PC-9 (cell line): ENCODE data around the gene TSPEAR. TPM values are rescaled to one million over a fixed set of nuclear protein-coding genes. Genes with fewer than 3 reads are reported as not detected.

ENCODE experiments used
- BruUV-seq: library from RNA; stranded (reverse); fragments of 400-500 nt; replicated peaks from 2 replicates; lab custom pipeline; 2021; lab: Mats Ljungman, UMichigan
- CTCF ChIA-PET: fragments of 300-600 bp; sonication (Branson Sonifier 250); formaldehyde crosslinking; loops from one replicate; lab custom pipeline; 2022; ENCODE audit warnings: antibody characterized with exemption; lab: Charles Lee
- POLR2A ChIA-PET: fragments of 300-600 bp; sonication (Branson Sonifier 250); formaldehyde crosslinking; loops from one replicate; lab custom pipeline; 2022; ENCODE audit warnings: antibody characterized with exemption; ENCODE audit not compliant: unreplicated experiment; lab: Charles Lee
- DNase-seq, 2 experiments: peaks; one replicate each; pipeline versions ENCODE4 v3.0.0 to v3.0.0-alpha.2; 2015 to 2022; ENCODE audit warnings: mixed read lengths in 1 of 2
- H2AFZ ChIP-seq: fragments of 200-600 bp; sonication (generic); 2 replicates; pipeline ENCODE4 v1.8.1; 2017; ENCODE audit warnings: antibody characterized with exemption
- H3F3A ChIP-seq: fragments of 200-600 bp; sonication (generic); 2 replicates; pipeline ENCODE4 v1.8.1; 2017; ENCODE audit warnings: antibody characterized with exemption, mild to moderate bottlenecking, low read depth; ENCODE audit not compliant: insufficient read depth
- H3K27ac ChIP-seq: fragments of 200-600 bp; sonication (generic); 2 replicates; pipeline ENCODE4 v1.6.1; 2016; ENCODE audit warnings: mixed run types
- H3K27me3 ChIP-seq: fragments of 200-600 bp; sonication (generic); 2 replicates; pipeline ENCODE4 v1.6.1; 2016; ENCODE audit warnings: low read depth, mixed run types; ENCODE audit not compliant: insufficient read depth
- H3K36me3 ChIP-seq: fragments of 200-600 bp; sonication (generic); 2 replicates; pipeline ENCODE4 v1.6.1; 2016; ENCODE audit warnings: low read depth, mixed run types
- H3K4me1 ChIP-seq: fragments of 200-600 bp; sonication (generic); replicated peaks from 2 replicates; pipeline ENCODE4 v1.6.1; 2016; ENCODE audit warnings: mixed run types; ENCODE audit not compliant: insufficient read depth
- H3K4me2 ChIP-seq: fragments of 200-600 bp; sonication (generic); 2 replicates; pipeline ENCODE4 v1.6.1; 2017; ENCODE audit warnings: mixed run types
- H3K4me3 ChIP-seq: fragments of 200-600 bp; sonication (generic); 2 replicates; pipeline ENCODE4 v1.6.1; 2016; ENCODE audit warnings: mixed run types
- H3K79me2 ChIP-seq: fragments of 200-600 bp; sonication (generic); 2 replicates; pipeline ENCODE4 v1.6.1; 2017; ENCODE audit warnings: low read depth, mixed run types
- H3K9me2 ChIP-seq: fragments of 200-600 bp; sonication (generic); 2 replicates; pipeline ENCODE4 v1.8.1; 2017; ENCODE audit warnings: mild to moderate bottlenecking; ENCODE audit not compliant: insufficient read depth
- H3K9me3 ChIP-seq: fragments of 200-600 bp; sonication (generic); 2 replicates; pipeline ENCODE4 v1.8.1; 2016; ENCODE audit warnings: low read depth; ENCODE audit not compliant: insufficient read depth
- H4K20me1 ChIP-seq: fragments of 200-600 bp; sonication (generic); 2 replicates; pipeline ENCODE4 v1.8.1; 2017; ENCODE audit not compliant: insufficient read depth
- CTCF ChIP-seq: fragments of 200-600 bp; sonication (generic); conservative IDR thresholded peaks from 2 replicates; pipeline ENCODE4 v1.6.1; 2017; ENCODE audit warnings: mixed run types, antibody characterized with exemption, mild to moderate bottlenecking, moderate library complexity
- EZH2 ChIP-seq: fragments of 200-600 bp; sonication (generic); IDR thresholded peaks from 2 replicates; pipeline ENCODE4 v1.8.0; 2017; ENCODE audit warnings: antibody characterized with exemption, low read depth
- intact Hi-C: fragments of 100-400 bp; cut with micrococcal nuclease; formaldehyde crosslinking; loops from one replicate; pipeline ENCODE4 v1.10.0; 2022; ENCODE audit not compliant: unreplicated experiment
- total RNA-seq: library from RNA; stranded (reverse); gene quantifications from 2 replicates; pipeline ENCODE4 v1.2.3, GENCODE V29; 2021

TSPEAR gene
- total RNA-seq, 1 experiment from 2014 or later, result not detected

GRCh38 chr21:44534688-44535087 lies 176.7 kb downstream of the TSPEAR start:
- H3K4me3 ChIP-seq, result no peak overlapping the region
- no peaks in the 10 kb centered on the region for H3K36me3 ChIP-seq
- no TSS peak for BruUV-seq
- DNase-seq, result no peak
- H3K27me3 ChIP-seq, result peaks cover 36% of the 10 kb centered on the region
- no peaks in the 10 kb centered on the region for H3F3A ChIP-seq
- H2AFZ ChIP-seq, result no peak overlapping the region
- no peaks in the 10 kb centered on the region for H3K79me2 ChIP-seq
- H3K9me3 ChIP-seq, result no peaks in the 10 kb centered on the region
- POLR2A ChIA-PET, result no interaction called here
- H3K9me2 ChIP-seq, result no peaks in the 10 kb centered on the region
- TF ChIP-seq EZH2 (no peak), CTCF (no peak)
- intact Hi-C loops, result no loop called here
- CTCF ChIA-PET, result no interaction called here
- no peaks in the 10 kb centered on the region for H3K4me1 ChIP-seq
- no peak overlapping the region for H3K27ac ChIP-seq
- no peaks in the 10 kb centered on the region for H4K20me1 ChIP-seq
- H3K4me2 ChIP-seq, result no peak overlapping the region

GRCh38 chr21:44533891-44534627 lies 177.3 kb downstream of the TSPEAR start:
- Histone ChIP-seq H3K4me2 (no peak overlapping the region), H3K4me1 (no peaks in the 10 kb centered on the region), H3K9me2 (no peaks in the 10 kb centered on the region), H3K27me3 (peaks cover 40% of the 10 kb centered on the region), H3K4me3 (no peak overlapping the region), H3K36me3 (no peaks in the 10 kb centered on the region), H2AFZ (no peak overlapping the region), H3K27ac (no peak overlapping the region), H3F3A (no peaks in the 10 kb centered on the region), H3K9me3 (no peaks in the 10 kb centered on the region), H3K79me2 (no peaks in the 10 kb centered on the region), H4K20me1 (no peaks in the 10 kb centered on the region)
- CTCF ChIA-PET, result no interaction called here
- TF ChIP-seq EZH2 (no peak), CTCF (no peak)
- intact Hi-C loops, result no loop called here
- POLR2A ChIA-PET, result no interaction called here
- DNase-seq, result no peak
- no TSS peak for BruUV-seq

- DNase-seq, result no peak
- TF ChIP-seq EZH2, result no peak
- TF ChIP-seq CTCF, result no peak
- Histone ChIP-seq H2AFZ (no peak overlapping the region), H3K36me3 (no peaks in the 10 kb centered on the region), H3K4me2 (no peak overlapping the region), H3K27ac (no peak overlapping the region), H3K9me3 (no peaks in the 10 kb centered on the region), H4K20me1 (no peaks in the 10 kb centered on the region), H3F3A (no peaks in the 10 kb centered on the region), H3K9me2 (no peaks in the 10 kb centered on the region), H3K4me3 (no peak overlapping the region), H3K4me1 (no peaks in the 10 kb centered on the region), H3K79me2 (no peaks in the 10 kb centered on the region), H3K27me3 (peaks cover 48% of the 10 kb centered on the region)
- CTCF ChIA-PET, result no interaction called here
- intact Hi-C loops, result no loop called here
- POLR2A ChIA-PET, result no interaction called here
- BruUV-seq, result no TSS peak
Observed at GRCh38 chr21:44533121-44533890, 178.1 kb downstream of the TSPEAR start.
